Epithelial cell of prostate (primary cell): ENCODE results near the gene ACMSD.

Source experiments
- DNase-seq: peaks from one replicate; pipeline ENCODE4 v3.0.0-alpha.2; 2011; ENCODE audit warnings: low read depth, low spot score
- H3K27ac ChIP-seq: fragments of 450-650 bp; 2 replicates; pipeline ENCODE4 v1.5.1; 2017; ENCODE audit warnings: mild to moderate bottlenecking

The ACMSD gene

GRCh38 chr2:134934150-134934549 lies 95.7 kb downstream of the ACMSD start:
- peak overlapping the region; percentile 0 for H3K27ac ChIP-seq
- no peak for DNase-seq

GRCh38 chr2:134934641-134935040 lies 96.2 kb downstream of the ACMSD start:
- no peak for DNase-seq
- peak overlapping the region; percentile 0 for H3K27ac ChIP-seq

DNA sequence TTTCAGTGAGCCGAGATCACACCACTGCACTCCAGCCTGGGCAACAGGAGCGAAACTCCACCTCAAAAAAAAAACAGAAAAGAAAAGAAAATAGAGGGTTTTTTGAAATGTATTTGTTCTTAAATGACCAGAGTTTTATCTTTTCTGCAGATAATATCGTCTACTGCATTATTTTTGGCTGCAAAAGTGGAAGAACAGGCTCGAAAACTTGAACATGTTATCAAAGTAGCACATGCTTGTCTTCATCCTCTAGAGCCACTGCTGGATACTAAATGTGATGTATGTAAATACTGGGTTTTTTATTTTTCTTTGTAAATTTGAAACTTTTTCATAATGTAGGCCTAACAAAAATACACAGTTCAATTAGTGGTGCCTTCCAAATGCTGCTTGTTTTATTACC lies 98.3 kb downstream of the ACMSD start:
- no peak overlapping the region for H3K27ac ChIP-seq
- DNase-seq = no peak

GRCh38 chr2:134943540-134943939 lies 105.1 kb downstream of the ACMSD start:
- no peak overlapping the region for H3K27ac ChIP-seq
- no peak for DNase-seq

DNA sequence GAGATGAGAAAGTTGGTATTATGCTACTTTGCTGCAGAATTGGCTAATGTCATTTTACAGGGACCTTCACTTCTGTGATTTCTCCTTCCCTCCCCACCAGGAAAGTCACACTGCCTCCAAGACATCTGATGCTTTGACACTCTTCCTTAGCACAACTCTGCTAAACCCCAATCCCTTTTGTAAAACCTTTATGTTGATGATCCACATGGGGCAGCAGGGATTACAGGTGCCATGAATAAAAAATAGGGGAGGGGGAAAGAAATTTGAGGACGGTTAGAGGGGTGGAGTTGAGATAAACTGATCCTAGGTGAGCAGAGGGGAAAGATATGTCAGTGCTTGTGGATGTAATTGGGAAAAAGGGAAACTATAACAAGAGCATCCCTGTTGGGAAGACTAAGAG lies 106.6 kb downstream of the ACMSD start:
- no peak for DNase-seq
- no peak overlapping the region for H3K27ac ChIP-seq

DNA sequence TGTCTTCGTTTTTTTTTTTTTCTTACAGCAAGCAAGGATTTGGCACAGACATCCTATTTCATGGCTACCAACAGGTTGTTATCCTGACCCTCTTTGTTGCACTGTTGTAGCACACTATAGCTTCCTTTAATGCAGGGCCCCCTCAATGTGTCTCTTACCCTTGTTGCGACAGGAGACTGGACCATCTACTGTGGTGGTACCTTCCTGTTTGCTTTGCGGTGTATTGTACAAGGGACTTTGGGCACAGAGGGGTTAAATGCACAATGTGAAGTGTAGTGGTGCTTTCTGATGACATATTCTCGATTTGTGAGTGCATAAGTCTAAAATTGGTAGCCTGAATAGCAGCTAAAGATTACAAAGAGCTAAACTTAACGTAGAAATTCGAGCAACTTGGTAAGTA lies 107.7 kb downstream of the ACMSD start:
- no peak overlapping the region for H3K27ac ChIP-seq
- DNase-seq = no peak

DNA sequence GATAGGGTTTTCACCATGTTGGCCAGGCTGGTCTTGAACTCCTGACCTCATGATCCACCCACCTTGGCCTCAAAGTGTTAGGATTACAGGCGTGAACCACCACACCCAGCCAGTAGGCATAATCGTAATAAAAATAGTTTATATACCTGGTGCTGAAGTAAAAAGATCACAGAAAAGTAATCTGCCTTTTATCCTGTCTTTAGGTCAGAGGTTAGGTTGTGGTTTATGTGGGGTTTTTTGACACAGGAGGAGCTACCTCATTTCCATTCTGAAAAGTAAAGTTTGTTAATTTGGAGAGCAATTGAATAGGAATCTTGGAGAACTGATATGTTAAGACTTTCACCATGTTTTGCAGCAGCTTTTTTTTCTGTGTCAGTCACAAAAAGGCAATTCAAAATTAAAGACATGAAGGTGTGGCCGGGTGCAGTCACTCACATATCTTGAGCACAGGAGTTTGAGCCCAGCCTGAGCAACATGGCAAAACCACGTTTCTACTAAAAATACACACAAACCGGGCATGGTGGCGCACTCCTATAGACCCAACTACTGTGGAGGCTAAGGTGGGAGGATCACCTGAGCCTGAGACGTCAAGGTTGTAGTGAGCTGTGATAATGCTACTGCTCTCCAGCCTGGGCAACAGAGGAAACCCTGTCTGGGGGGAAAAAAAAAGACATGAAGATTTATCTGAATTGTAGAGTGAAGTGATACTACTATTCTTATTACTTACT lies 111.7 kb downstream of the ACMSD start:
- DNase-seq = no peak
- H3K27ac ChIP-seq = no peak overlapping the region

DNA sequence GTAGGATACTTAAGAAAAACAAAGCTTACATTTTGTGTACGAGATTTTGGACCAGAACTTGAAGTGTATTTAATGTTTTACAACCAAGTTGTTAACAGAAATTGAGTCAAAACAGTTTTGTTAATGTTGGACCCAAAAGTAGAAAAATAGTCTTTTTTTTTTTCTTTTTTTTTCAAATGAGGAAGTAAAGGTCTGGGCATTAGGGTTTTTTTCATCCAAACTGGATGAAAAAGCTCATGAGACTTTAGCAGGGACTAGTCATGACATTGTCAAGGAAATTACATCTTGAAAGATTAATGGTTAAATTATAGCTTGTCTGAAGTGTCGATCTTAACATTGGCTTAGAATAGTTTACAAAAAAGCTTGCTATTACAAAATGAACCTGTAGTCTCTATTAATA lies 112.5 kb downstream of the ACMSD start:
- DNase-seq = no peak
- H3K27ac ChIP-seq = no peak overlapping the region
